ENCODE results near the gene NAT16.

Gene NAT16
- total RNA-seq = 0 reads per million in 3 experiments

GRCh38 chr7:101180130-101180755 is at the start of gene NAT16:
Gene NAT16, minus strand, starts transcription at chr7:101180293. Its CDS starts 5,486 bp downstream, at chr7:101174807.
- no peak for DNase-seq

GRCh38 chr7:101226721-101227120 is 46.6 kb upstream of the NAT16 start:
- no peak for DNase-seq

- DNase-seq = no peak
Measured at GRCh38 chr7:101225650-101226049, 45.6 kb upstream of the NAT16 start.

- DNase-seq = no peak
Measured at GRCh38 chr7:101223528-101223927, 43.4 kb upstream of the NAT16 start.

GRCh38 chr7:101222275-101222830 is 42.3 kb upstream of the NAT16 start:
- no peak for DNase-seq

- DNase-seq = no peak
Measured at GRCh38 chr7:101220295-101220694, 40.2 kb upstream of the NAT16 start.

- no peak for DNase-seq
Measured at GRCh38 chr7:101218236-101219125, 38.4 kb upstream of the NAT16 start.

- peak; percentile 96 for DNase-seq
Measured at GRCh38 chr7:101217388-101218235, 37.5 kb upstream of the NAT16 start, which contains the start of the genes PLOD3 and ZNHIT1. Gene PLOD3, minus strand, starts transcription at chr7:101217581. Its CDS starts 307 bp downstream, at chr7:101217274. Gene ZNHIT1, plus strand, starts transcription at chr7:101218165. Its CDS starts 31 bp downstream, at chr7:101218196.

GRCh38 chr7:101216860-101217387 is 36.8 kb upstream of the NAT16 start:
- no peak for DNase-seq

- DNase-seq = no peak
Measured at GRCh38 chr7:101216001-101216859, 36.1 kb upstream of the NAT16 start.

GRCh38 chr7:101212014-101212413 is 31.9 kb upstream of the NAT16 start:
- DNase-seq = no peak

- DNase-seq = no peak
Measured at GRCh38 chr7:101211501-101211900, 31.4 kb upstream of the NAT16 start.

GRCh38 chr7:101210143-101210542 is 30.1 kb upstream of the NAT16 start:
- DNase-seq = no peak

GRCh38 chr7:101208794-101209193 is 28.7 kb upstream of the NAT16 start:
- DNase-seq = no peak

GRCh38 chr7:101207459-101207858 is 27.4 kb upstream of the NAT16 start:
- no peak for DNase-seq

GRCh38 chr7:101206665-101207042 is 26.6 kb upstream of the NAT16 start:
- DNase-seq = no peak

- no peak for DNase-seq
Measured at GRCh38 chr7:101205901-101206664, 26.0 kb upstream of the NAT16 start.

- peak; percentile 41 for DNase-seq
Measured at GRCh38 chr7:101203740-101204738, 23.9 kb upstream of the NAT16 start.

GRCh38 chr7:101202603-101202918 is 22.5 kb upstream of the NAT16 start:
- DNase-seq = no peak

Data from central memory CD4-positive, alpha-beta T cell (primary cell).